GM21423 (cell line): ENCODE data around the gene ALPP.

Source experiments
- ATAC-seq: cut with Tn5 transposase; IDR thresholded peaks from one replicate; pipeline ENCODE4 v1.9.1; 2021; ENCODE audit warnings: mild to moderate bottlenecking, moderate library complexity; ENCODE audit not compliant: unreplicated experiment

The ALPP gene

GRCh38 chr2:232340171-232340935 lies 38.2 kb upstream of the ALPP start:
- no peak for ATAC-seq

GRCh38 chr2:232341061-232341738 lies 37.4 kb upstream of the ALPP start:
- ATAC-seq, result no peak

- no peak for ATAC-seq
These were observed 36.8 kb upstream of the ALPP start for GRCh38 chr2:232341739-232342126.

GRCh38 chr2:232342635-232343565 lies 35.7 kb upstream of the ALPP start:
- no peak for ATAC-seq

- no peak for ATAC-seq
These were observed 34.7 kb upstream of the ALPP start for GRCh38 chr2:232343821-232344220.

GRCh38 chr2:232345251-232345650 lies 33.3 kb upstream of the ALPP start:
- ATAC-seq, result no peak

- ATAC-seq, result no peak
These were observed 31.2 kb upstream of the ALPP start for GRCh38 chr2:232347369-232347768.

GRCh38 chr2:232348936-232349335 lies 29.6 kb upstream of the ALPP start:
- no peak for ATAC-seq

- no peak for ATAC-seq
These were observed 29.0 kb upstream of the ALPP start for GRCh38 chr2:232349546-232349945.

GRCh38 chr2:232349946-232350635 lies 28.5 kb upstream of the ALPP start:
- no peak for ATAC-seq

- ATAC-seq, result no peak
These were observed 27.5 kb upstream of the ALPP start for GRCh38 chr2:232350804-232351685.

GRCh38 chr2:232351686-232352510 lies 26.7 kb upstream of the ALPP start:
- no peak for ATAC-seq

GRCh38 chr2:232352511-232353091 lies 25.9 kb upstream of the ALPP start:
- no peak for ATAC-seq

- no peak for ATAC-seq
These were observed 25.5 kb upstream of the ALPP start for GRCh38 chr2:232353096-232353495.

- no peak for ATAC-seq
These were observed 24.9 kb upstream of the ALPP start for GRCh38 chr2:232353660-232354059.

- ATAC-seq, result no peak
These were observed 24.5 kb upstream of the ALPP start for GRCh38 chr2:232354069-232354468.

GRCh38 chr2:232361646-232362045 lies 16.9 kb upstream of the ALPP start:
- no peak for ATAC-seq

GRCh38 chr2:232362174-232362900 lies 16.2 kb upstream of the ALPP start:
- no peak for ATAC-seq
